ENCODE results near the gene ANO6.

Gene ANO6

DNA sequence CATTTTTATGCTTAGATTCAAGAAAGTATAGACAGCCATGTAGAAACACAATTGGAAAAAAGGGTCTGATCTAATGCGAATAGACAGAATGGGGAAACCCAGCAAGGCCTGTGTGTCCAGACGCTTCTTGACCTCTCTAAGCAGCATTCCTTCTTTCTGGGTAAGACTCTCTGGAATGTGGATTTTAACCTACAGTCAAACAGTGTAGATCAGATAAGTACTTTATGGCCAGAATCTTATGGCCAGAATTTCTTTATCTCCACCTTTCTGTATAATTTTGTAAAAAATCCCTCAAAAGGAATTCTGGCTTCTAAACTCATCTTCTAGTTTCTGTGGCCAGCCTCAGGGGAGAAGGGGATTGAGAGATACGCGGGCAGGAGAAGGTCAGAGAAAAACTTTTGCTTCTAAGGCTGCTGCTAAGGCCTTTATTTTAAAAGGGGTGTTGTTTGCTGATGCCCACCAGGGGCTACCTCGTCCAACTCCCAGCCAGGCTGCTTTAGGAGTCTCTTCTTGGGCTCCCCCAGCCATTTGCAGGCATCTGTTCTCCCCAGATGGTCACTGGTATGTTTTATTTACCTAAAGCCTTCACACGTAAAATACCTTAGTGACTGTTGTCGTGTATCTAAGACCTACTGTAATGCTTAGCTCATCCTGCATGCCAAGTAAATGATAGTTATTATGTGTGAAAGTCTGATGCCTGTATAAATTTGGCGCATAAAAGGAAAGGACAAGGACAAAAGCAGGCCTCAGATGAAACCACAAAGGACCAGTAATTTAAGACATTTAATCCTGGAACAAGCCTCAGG is 68.4 kb downstream of the ANO6 start:
- TF ChIP-seq, protein P1, sequence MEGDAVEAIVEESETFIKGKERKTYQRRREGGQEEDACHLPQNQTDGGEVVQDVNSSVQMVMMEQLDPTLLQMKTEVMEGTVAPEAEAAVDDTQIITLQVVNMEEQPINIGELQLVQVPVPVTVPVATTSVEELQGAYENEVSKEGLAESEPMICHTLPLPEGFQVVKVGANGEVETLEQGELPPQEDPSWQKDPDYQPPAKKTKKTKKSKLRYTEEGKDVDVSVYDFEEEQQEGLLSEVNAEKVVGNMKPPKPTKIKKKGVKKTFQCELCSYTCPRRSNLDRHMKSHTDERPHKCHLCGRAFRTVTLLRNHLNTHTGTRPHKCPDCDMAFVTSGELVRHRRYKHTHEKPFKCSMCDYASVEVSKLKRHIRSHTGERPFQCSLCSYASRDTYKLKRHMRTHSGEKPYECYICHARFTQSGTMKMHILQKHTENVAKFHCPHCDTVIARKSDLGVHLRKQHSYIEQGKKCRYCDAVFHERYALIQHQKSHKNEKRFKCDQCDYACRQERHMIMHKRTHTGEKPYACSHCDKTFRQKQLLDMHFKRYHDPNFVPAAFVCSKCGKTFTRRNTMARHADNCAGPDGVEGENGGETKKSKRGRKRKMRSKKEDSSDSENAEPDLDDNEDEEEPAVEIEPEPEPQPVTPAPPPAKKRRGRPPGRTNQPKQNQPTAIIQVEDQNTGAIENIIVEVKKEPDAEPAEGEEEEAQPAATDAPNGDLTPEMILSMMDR (IDR thresholded peaks at IDR 0.05; ENCODE audit: extremely low read depth, insufficient read depth, missing control alignments) = no peak
- in situ Hi-C loops (cut with MboI; ENCODE audit: low pct_unique_long_range_greater_than_20kb, low sequenced_read_pairs, unreplicated experiment) = no loop called here
- no peak for DNase-seq (ENCODE audit: low spot score)

GRCh38 chr12:45285717-45286116 is 69.8 kb downstream of the ANO6 start:
- TF ChIP-seq, protein P1 (IDR thresholded peaks at IDR 0.05; ENCODE audit: extremely low read depth, insufficient read depth, missing control alignments) = no peak
- in situ Hi-C loops (cut with MboI; ENCODE audit: low pct_unique_long_range_greater_than_20kb, low sequenced_read_pairs, unreplicated experiment) = no loop called here
- DNase-seq (ENCODE audit: low spot score) = no peak

DNA sequence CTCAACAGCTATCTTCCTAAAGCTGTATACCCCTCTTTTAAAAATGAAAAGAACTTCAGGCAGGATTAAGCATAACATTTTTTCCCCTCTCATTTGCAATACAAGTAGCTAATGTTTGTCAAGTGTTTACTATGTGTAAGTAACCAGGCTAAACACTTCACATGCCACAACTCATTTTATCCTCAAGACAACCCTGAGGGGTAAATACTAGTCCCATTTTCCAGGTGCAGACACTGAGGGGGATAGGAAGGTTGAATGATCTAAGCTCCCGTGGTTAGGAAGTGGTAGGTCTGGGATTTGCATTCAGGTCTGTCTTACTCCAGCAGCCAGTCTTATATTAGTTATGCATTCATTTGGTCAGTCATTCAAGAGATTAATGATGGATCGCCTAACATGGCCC is 70.7 kb downstream of the ANO6 start:
- no peak for DNase-seq (ENCODE audit: low spot score)
- in situ Hi-C loops (cut with MboI; ENCODE audit: low pct_unique_long_range_greater_than_20kb, low sequenced_read_pairs, unreplicated experiment) = no loop called here
- TF ChIP-seq, protein P1 (IDR thresholded peaks at IDR 0.05; ENCODE audit: extremely low read depth, insufficient read depth, missing control alignments) = no peak

GRCh38 chr12:45289245-45290215 is 73.6 kb downstream of the ANO6 start:
- TF ChIP-seq, protein P1 (IDR thresholded peaks at IDR 0.05; ENCODE audit: extremely low read depth, insufficient read depth, missing control alignments) = no peak
- peak; percentile 9 for DNase-seq (ENCODE audit: low spot score)
- in situ Hi-C loops (cut with MboI; ENCODE audit: low pct_unique_long_range_greater_than_20kb, low sequenced_read_pairs, unreplicated experiment) = no loop called here

- in situ Hi-C loops (cut with MboI; ENCODE audit: low pct_unique_long_range_greater_than_20kb, low sequenced_read_pairs, unreplicated experiment) = no loop called here
- no peak for DNase-seq (ENCODE audit: low spot score)
- TF ChIP-seq, protein P1 (IDR thresholded peaks at IDR 0.05; ENCODE audit: extremely low read depth, insufficient read depth, missing control alignments) = no peak
These were observed 74.3 kb downstream of the ANO6 start for GRCh38 chr12:45290216-45290605.

- no peak for DNase-seq (ENCODE audit: low spot score)
- TF ChIP-seq, protein P1 (IDR thresholded peaks at IDR 0.05; ENCODE audit: extremely low read depth, insufficient read depth, missing control alignments) = no peak
- in situ Hi-C loops (cut with MboI; ENCODE audit: low pct_unique_long_range_greater_than_20kb, low sequenced_read_pairs, unreplicated experiment) = no loop called here
These were observed 75.6 kb downstream of the ANO6 start for GRCh38 chr12:45291518-45291917.

Measured in GM13977 (cell line).